ENCODE results near the gene WEE1.
"Not testable (repeated sequence)": the region's sequence is repeated elsewhere in the genome, so short reads cannot be mapped to it uniquely, and the experiment has no call there.

The WEE1 gene

DNA sequence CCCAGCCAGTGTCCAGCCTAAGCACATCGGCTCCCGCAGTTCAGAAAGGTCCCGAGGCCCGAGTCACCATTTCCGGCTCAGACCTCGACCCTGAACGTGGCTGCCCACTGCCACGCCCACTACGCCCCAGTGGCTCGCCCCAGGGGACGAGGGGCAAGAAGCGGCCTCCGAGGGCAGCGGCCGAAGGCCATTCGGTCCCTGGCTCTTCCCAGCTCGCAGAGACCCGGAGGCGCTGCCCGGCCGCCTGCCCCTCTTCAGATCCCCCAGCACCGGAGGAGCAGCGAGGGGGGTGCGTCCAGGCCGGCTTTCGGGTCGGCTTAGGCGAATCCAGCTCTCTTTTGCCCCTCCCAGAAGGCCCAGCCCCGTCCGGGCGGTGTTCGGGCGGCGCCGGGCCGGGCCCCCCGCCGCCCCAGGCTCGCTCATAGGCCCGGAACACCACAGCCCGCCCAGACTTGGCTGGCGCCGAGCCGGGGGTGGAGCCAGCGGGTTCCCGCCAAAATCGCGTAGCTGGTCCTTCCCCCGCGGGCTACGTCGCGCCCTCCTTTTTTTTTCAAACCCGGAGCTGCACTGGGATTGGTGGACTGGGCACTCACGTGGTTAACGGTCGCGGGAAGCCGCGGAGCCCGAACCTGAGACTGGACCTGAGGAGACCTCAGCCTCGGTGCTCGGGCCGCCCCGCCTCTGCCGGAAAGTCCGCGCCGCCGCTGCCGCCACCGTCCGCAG lies at the start of gene WEE1:
Gene WEE1, plus strand, starts transcription at position 619 of the 723 bp plus-strand sequence. CDS start 264 bp downstream, outside the sequence.
- DNase-seq = peak; percentile 78 to 83

DNA sequence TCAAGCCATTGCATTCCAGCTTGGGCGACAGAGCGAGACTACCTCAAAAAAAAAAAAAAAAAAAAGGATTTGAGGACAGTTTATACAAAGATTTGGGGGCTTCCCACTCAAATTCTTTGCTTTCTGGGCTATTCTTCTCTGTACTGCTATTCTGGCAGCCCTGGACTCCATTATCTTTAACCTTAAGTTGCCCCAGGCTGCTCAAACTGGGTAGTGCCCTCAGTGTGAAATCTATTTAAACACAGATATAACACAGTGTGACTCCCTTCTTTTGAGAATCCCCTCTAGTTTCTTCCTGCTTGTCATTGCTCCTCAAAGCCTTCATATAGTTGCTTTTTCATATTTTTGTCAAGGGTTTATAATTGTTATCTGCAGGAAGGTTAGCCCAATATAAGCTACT lies 49.5 kb upstream of the WEE1 start:
- DNase-seq = no peak

DNA sequence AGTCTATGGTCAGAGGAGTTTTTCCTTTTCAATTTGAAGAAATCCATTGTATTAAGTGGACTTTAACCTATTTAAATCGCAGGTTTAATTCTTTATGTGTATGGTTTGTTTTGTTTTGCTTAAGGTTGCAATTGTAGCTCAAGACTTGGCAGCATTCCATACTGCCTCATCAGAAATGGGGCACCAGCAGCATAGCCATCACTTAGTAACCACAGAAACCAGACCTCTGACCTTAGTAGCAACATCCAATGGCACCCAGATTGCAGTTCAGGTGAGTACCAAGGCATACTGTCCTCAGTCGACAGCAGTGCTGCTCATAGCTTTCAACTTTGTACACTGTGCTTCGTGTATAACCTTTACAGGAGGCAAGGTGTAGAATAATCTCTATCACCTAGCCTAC lies 48.4 kb upstream of the WEE1 start:
- DNase-seq = no peak

DNA sequence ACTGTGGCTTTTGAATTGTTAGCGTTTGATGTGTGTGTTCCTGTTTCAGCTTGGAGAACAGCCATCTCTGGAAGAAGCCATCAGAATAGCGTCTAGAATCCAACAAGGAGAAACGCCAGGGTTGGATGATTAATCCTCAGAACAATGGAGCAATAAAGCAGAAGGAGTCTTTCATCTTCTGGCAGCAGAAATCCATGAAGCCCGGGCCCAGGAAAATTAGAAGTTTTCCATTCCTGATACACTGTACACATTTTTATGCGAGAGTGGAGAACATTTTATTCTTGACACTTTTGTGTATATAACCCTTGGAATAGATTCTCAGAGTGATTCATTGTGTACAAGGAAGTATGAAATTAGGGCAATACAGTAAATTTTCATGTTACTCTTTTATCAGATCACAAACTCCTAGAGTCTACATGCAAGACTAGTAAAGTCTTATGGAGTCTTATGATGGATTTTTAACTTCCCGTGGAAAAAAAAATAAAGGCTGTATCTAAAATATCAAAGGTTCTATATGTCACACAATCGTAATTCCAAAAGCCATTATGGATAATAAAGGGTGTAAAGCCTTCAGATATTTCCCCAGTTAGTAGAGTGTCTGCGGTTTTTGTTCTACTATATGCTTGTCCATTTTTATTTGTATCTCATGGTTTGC lies 45.9 kb upstream of the WEE1 start:
- DNase-seq = no peak

DNA sequence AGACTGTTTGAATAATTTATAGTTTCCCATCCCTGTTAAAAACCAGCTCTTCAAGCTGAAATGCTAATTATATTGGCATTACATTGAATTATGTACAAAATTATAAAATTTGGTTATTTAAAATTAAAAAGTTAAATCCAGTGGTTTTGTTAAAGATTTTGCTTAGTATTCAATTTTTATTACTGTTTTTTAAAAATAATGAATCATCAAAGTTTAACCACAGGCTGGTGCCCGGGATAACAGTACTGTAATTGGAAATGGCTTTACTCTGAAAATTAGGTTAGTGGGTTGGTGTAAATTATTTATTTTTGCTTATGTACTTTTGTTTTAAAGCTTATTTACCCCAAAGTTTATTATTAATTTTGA lies 45.4 kb upstream of the WEE1 start:
- DNase-seq = no peak

DNA sequence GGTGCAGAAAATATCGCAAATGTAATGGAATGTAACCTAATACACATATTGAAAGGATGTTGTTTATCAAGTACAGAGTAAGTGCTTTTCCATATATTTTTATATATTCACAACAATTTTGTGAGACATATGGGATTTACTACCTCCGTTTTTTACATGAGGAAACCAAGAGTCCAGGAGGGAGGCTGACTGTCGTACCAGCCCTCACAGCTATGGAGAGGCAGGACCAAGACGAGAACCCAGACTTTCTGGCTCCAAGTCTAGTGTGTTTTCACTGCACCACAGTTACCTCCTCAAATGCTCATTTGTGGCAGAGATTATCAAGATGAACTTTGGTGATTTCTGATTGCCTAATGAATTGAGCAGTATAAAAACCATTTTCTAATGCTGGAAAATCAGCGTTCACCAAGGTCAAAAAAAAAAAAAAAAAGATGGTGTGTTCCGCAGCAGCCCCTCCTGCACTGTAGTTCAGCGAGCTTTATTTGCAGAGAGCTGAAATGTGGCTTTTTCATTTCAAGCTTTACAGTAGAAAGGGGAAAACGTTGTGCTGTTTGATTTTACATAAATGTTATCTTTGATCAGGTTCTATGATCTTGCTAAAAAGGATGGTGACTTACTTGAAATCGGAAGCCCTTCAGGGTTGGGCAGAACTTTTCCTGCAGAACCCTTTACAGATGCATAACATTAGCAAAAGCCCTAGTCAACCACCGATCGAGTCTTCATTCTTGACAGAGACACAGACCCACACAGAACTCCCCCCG lies 44.7 kb upstream of the WEE1 start:
- DNase-seq = no peak

DNA sequence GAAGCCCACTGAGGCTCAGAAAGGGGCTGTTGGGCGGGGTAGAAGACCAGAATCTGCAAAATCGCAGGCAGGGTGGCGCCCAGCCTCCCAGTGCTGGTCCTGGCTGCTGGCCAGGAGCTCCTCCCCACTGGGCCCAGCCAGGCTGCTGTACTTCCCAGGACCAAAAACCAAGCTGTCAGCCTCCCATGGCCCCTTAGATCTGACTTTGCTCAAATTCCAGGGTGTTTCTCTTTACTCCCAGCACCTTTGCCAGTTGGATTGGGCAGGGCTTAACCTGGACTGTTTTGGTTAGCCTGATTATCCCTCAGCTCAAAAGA lies 44.2 kb upstream of the WEE1 start:
- no peak for DNase-seq

DNA sequence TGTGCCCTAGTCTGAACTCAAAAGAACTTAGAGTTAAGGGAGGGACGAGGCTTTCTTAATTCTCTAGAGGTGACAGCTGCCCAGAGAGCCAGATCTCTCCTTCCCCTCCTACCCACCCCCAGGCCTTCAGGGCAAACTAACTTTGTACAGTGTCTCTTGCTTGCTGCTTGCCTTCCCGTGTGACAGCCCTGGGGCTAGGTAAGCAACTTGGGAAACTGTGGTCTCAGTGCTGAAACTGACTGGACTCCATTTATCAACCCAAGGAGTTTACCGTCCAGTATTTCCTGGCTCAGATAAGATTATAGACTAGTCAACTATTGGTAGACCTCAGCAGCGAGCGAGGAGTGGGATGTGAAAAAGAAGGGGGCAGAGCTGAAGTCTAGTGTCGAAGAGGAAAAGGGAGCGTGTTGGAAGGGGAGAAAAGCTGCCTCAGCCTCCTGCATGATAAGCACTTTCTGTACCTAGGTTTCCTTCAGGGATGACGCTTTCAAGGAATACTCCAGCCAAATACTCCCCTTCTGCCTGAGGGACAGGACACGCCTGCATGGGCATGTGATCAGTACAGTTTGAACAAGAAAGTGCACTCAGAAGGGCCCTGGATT lies 43.3 kb upstream of the WEE1 start:
- no peak for DNase-seq

DNA sequence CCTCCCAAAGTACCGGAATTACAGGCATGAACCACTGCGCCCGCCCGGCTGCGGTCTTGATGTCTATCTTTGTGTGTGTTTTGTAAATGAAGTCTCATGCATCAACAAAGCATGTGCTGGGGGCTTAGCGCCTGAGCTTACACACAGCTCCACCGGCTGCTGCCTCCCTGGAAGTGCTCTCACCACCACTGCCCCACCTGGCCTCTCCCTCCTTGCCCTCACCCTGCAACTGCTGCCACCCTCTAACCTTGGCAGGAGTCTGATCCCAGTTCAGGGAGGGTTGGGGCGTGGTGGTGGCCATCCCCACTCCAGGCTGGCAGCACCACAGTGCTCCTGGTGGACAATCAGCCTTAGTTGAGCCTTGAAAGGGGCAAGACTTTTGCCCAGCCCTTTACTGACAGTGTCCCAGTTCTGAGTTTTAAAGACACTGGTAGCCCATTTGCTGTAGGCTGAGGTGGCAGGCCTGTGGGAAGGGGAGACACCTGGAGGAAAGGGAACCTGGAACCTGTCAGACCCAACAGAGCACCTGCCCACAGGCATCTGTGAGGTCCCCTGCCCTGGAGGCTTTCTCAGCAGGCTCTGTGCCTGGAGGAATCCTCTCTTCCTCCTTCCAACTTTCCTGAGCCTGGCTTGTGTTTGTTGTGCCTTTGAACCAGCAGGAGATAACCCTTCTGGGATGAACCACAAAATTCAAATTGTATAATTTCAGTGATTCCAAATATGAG lies 42.4 kb upstream of the WEE1 start:
- no peak for DNase-seq

DNA sequence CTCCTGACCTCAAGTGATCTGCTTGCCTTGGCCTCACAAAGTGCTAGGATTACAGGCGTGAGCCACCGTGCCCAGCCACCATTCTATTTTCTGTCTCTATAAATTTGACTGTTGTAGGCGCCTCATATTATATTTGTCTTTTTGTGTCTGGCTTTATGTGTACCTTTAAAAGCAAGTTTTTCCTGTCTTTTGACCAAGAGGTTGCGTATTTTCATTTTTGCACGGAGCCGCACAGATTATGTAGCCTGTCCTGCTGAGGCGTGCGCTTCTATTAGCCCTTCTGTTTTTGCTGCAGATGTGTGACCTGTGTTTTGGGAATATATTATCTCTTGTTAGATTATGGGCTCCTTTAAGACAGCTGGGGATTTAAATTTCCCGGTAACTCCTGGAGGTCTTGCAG lies 40.4 kb upstream of the WEE1 start:
- no peak for DNase-seq

DNA sequence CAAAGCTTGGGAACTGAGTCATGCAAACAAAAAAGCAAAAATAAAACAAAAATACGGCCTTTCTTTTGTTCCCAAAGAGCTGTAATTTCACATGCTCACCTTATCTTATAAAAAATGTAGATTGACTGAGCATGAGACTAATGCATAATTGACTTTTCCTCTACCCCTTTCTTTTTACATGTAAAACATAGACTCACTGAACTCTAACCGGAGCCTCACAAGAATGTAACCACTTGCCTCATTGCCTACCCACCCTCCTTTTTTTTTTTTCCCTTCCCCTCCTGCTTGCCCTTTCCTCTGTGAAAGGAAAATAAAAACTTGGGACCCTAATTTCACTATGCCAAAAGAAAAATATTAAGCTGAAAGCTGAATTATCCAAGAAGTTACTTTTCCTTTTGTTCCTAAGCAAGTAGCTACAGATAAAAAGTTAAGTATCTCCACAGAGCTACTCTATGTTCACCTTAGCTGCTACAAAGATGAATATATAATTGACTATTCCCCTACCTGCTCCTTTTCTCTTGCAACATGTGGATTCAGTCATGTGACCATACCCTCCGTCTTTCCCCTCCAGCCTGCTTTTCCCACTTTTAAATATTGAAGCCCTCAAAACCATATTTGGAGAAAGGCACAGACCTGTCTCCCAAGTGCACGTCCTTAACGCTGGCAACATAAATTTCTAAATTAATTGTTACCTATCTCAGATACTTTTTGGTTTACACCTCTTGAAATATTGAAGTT lies 39.6 kb upstream of the WEE1 start:
- DNase-seq = no peak

DNA sequence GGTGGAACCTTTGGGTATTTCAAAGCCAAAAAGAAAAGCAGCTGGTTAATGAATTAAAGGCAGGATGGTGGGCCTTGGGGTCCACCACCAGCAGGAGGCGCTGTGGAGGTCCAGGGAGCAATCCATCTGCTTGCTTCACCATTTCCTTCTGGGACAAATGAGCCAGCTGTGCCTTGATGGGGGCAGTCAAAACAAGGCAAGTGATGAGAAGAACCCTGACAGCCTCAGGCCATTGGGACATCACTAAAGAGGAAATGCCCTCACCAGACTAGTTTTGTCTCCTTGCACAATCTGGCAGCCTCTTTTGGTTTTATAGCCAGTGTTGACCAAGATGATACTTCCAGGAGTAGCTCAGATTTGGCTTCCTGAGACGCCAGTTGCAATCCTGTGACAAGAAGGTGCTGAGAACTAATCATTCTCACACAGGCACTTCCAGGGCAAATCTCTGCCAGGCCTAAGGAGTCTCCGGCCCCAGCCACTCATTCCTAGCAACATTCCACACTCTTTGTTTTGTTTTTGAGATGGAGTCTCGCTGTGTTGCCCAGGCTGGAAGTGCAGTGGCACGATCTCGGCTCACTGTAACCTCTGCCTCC lies 38.2 kb upstream of the WEE1 start:
- no peak for DNase-seq

DNA sequence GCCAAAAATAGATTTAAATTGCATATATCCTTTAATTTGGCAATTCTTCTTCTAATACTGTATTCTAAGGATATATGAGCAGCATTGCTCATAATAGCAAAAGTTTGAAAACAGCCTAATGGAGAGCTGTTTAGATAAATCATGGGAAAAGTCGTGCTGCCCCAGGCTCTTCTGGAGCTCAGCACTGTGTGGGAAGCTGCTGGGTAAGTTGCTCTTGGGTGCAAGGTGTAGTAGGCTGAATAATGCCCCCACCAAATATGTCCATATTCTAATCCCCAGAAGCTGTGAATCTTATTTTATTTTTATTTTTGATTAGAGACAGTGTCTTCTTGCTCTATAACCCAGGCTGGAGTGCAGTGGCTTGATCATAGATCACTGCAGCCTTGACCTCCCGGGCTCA lies 34.9 kb upstream of the WEE1 start:
- no peak for DNase-seq

DNA sequence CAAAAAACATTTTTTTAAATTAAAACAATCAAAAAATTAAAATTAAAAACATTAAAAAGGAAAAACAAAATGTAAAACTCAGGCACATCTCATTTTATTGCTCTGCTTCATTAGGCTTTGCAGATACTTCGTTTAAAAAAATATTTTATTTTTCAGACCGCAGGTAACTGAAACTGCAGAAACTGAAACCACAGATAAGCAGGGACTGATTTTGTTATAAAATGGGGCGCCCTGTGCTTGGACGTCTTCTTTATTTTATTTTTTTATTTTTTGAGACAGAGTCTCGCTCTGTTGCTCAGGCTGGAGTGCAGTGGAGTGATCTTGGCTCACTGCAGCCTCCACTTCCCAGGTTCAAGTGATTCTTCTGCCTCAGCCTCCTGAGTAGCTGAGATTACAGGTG lies 24.3 kb upstream of the WEE1 start:
- DNase-seq = not testable (repeated sequence)

DNA sequence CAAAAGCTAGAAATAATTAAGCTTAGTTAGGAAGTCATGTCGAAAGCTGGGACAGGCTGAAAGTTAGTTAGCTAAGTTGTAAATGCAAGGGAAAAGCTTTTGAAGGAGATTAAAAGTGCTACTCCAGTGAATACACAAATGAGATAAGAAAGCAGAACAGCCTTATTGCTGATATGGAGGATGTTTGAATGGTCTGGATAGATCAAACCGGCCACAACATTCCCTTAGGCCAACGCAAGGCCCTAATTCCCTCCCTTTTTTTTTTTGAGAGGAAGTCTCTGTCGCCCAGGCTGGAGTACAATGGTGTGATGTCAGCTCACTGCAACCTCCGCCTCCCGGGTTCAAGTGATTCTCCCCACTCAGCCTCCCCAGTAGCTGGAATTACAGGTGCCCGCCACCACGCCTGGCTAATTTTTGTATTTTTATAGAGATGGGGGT lies 23.3 kb upstream of the WEE1 start:
- no peak for DNase-seq

DNA sequence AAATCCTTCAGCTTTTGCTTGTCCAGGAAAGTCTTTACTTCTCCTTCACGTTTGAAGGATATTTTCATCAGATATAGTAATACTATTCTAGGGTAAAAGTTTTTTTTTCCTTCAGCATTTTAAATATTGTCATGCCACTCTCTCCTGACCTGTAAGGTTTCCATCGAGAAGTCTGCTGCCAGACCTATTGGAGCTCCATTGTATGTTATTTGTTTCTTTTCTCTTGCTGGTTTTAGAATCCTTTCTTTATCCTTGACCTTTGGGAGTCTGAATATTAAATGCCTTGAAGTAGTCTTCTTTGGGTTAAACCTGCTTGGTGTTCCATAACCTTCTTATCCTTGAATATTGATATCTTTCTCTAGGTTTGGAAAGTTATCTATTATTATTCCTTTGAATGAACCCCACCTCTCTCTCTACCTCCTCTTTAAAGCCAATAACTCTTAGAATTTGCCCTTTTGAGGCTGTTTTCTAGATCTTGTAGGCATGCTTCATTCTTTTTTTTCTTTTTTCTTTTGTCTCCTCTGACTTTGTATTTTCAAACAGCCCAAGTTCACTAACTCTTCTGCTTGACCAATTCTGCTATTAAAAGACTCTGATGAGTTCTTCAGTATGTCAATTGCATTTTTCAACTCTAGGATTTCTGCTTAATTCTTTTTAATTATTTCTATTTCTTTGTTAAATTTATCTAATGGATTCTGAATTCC lies 12.0 kb upstream of the WEE1 start:
- DNase-seq = no peak

DNA sequence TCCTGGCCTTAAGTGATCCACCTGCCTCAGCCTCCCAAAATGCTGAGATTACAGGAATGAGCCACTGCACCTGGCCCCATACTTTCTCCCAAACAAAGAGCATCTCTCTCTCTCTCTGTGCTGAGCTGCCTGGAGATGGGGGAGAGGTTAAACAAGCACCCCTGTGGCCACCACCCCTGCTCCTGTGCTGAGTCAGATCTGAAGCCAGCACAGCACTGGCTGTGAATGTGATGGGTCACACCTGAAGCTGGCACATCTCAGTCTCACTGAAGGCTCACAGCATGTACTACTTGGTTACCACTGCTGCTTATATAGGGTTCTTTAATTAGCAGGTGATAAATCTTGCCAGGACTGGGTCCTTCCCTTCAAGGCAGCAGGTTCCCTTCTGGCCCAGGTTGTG lies 10.8 kb upstream of the WEE1 start:
- DNase-seq = no peak

DNA sequence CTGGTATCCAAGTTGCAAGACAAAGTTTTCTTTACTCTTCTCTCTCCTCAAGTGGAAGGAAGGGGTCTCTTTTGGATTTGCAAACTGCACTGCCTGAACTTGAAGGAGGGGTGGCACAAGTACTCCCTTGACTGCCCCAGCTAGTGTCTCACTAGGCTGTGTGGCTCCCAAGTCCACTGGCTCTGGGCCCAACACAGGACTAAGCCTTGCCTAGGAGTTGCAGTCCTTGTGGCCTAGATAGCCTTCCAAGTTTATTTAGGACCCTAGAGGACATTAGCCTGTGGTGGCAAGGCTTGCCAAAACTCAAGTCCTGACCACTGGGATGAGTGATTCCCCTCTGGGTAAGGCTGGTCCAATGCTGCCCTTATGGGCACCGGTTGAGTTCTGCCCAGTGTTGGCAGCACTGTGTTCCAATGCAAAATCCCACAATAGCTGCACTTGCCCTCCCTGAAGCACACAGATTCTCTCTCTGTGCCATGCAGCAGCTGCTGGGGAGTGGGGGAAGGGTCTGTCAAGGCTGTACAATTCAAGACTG lies 10.2 kb upstream of the WEE1 start:
- no peak for DNase-seq

DNA sequence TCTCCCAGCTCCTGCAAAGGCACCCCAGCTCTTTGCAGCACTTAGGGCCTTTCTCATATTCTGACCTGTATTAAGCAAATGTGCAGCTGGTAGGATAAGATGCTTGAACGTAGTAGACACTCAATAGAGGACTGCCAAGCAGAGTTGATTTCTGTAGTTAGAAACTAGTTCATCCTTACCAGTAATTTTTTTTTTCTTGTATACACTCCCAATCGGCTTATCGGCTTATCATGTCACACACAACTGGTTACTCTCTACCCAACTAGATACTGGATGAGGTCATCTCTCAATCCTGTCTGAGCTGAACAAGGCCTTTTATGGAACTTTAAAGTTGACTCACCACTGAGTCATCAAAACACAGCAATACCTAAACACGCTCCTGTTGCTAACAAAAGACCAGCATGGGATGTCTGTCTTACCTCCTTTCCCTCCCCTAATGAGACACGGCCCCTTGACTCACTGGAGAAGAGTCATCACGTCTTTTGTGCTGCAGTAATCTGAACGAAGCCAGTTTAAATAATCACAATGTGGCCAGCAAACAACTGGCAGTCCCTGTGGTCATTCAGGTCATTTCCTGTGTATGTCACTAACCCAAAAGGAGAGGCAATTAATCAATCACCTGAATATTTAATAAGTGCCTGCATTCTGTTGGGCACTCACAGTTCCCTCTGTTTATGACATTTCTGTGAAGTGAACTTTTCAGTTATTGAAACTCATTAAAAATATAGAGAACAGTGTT lies 7.5 kb upstream of the WEE1 start:
- peak; percentile 59 to 64 for DNase-seq

DNA sequence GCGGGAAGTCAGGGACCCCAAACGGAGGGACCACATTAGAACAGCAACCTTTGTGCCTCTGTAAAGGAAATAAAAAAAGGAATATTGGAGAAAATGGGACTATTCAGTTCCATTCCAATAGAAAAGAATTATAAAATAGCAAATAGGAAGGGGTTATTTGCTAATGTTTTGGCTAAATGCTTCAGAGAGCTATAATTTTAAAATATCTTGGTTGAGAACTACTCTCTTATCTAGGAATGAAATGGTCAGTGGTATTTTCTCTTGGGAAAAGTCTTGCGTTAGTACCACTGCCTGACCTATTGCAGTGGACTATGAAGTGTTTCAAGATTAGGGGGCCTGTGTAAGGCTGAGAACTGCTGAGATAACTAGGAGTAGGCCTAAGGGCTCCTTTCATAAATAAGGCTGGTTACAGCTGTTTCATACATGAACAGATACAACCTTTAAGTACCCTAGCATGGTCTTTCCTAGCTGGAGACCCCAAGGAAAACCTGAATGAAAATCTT lies 6.9 kb upstream of the WEE1 start:
- DNase-seq = no peak
